Hippocampal formation (tissue), 2 donors: ENCODE measurements around the gene FBXO8.
A peak's percentile ranks its signal among the peaks of the same experiment; 100 is the strongest.
"Not testable (repeated sequence)": the region's sequence is repeated elsewhere in the genome, so short reads cannot be mapped to it uniquely, and the experiment has no call there.

ENCODE experiments used
- DNase-seq, 2 donors: peaks; one replicate each; lab custom pipeline; 2025; lab: John Stamatoyannopoulos, UW

Gene FBXO8, protein sequence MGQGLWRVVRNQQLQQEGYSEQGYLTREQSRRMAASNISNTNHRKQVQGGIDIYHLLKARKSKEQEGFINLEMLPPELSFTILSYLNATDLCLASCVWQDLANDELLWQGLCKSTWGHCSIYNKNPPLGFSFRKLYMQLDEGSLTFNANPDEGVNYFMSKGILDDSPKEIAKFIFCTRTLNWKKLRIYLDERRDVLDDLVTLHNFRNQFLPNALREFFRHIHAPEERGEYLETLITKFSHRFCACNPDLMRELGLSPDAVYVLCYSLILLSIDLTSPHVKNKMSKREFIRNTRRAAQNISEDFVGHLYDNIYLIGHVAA

DNA sequence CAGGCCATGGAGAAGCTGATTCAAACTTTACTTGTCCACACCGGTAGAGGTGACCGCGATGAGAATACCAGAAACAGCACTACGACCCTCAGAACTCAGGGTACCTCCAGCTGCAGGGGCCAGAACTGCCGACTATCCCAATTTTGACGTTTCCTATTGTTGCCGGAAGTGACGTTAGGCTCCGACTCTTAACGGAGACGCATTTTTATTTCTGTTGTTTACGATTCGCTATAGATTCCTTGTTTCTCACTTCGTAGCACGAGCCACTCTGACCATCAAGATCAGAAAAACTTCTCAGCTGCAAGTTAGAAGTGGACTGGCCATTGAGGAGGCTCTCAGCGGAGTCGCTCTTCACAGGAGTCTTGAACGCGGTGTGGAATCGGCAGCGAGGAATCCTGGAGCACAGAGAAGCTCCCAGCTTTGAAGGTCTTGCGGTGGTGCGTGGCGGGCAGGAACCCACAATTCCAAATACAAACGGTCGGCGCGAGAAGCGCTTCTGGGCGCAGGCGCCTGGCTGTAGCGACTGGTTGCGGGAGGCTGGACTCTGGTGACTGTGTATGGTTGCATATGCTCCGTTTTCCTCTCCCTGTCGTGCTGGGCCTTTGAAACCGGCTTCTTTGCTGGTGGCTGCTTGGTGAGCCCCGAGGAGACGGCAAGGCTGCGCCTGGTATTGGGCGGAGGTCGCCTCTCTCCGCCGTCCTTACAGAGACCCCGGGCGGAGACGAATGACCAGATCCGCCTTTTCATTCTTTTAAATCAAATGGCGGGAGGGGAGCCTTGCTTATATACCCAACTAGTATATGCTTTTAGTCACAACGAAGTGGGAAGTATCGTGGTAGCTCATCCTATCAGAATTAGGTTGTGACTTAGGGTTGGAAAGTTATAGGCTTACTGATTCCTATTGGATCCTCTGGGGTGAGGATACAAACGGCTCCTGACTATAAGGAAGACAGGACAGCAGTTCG lies at the start of gene FBXO8, which contains the start of gene CEP44:
Gene FBXO8 (minus strand): TSS at position 161 of the 965 bp plus-strand sequence. CDS start 20,575 bp downstream, outside the sequence.
Gene CEP44 (plus strand): TSS at position 405 of the 965 bp plus-strand sequence. CDS start 15,211 bp downstream, outside the sequence.
- peak; percentile 75 to 87 for DNase-seq

DNA sequence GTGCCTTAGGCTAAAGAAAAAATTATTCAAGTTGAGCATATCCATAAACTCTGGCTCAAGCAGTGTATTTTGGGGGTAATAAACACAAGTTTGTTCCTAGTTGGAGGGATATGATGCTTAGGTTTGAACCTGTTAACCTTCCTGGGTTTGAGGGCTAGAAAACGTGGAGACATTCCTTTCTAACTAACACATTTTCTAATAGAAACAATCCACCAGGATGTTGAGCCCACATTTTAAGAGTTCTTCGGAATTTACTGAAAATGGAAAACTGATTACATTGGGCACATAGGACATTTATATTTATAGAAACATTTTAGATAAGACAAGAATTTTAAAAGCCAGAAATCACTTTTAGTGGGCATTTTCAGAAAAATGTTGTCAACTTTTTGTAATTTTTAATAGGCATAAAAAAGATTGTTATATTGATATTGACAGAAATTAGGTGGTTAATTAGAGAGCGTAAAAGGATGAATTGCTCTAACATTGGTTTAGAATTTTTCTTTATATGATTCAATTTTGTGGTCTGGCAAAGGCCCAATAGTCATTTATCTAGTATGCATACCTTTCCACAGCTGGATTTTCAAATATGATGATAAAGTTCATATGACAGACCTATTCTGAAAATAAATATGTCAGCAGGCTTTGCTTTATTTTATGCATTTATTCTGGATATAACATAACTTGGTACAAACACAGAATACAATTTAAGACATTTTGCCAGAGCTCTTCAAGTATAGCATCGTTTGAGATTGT lies 49.5 kb upstream of the FBXO8 start:
- no peak for DNase-seq

GRCh38 chr4:174324725-174325124 lies 41.3 kb upstream of the FBXO8 start:
- DNase-seq: no peak

- no peak for DNase-seq
These were observed 40.8 kb upstream of the FBXO8 start for GRCh38 chr4:174324236-174324635.

GRCh38 chr4:174320494-174321199 lies 37.2 kb upstream of the FBXO8 start:
- DNase-seq: no peak

GRCh38 chr4:174318829-174319764 lies 35.6 kb upstream of the FBXO8 start:
- peak in 1 of 2 donors; percentile 29 for DNase-seq

DNA sequence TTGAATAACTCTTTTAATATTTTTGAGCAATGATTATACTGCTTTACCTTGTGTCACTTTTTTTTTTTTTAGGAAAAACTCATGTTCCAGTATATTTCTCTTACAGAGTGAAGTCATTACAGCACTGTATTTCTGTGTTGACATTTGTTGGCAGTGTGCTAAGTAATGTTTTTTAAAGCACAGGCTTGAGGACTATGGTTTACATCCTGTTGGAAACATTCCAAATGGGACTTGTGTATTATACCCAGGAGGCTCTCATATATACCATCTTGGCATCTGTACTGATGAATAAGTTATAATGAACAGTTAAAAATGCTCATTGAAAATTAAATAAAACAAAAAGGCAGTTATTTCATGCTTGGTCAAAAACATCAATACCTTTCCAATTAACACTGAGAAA lies 34.1 kb upstream of the FBXO8 start:
- DNase-seq: no peak

GRCh38 chr4:174316954-174317353 lies 33.5 kb upstream of the FBXO8 start:
- DNase-seq: no peak

- no peak for DNase-seq
These were observed 33.1 kb upstream of the FBXO8 start for GRCh38 chr4:174316546-174316945.

GRCh38 chr4:174314770-174315169 lies 31.3 kb upstream of the FBXO8 start:
- DNase-seq: no peak

GRCh38 chr4:174314274-174314673 lies 30.8 kb upstream of the FBXO8 start:
- no peak for DNase-seq

DNA sequence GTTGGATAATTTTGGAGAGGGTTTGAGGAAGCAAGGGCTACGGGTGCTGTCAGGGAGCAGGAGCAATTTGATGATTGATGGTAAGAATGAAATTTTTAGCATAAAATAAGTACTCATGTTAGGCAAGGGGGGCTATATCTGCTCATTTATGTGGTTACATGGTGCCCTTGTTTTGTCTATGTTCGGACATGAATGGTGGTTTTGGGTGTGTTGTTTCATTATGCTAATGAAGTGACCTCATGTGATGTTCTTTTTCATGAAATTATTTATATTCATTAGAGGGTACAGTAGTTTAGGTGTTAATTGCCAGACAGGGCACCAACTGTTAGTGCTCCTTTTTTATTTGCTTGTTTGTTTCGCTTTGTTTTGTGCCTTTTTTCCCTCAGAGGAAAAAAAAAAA lies 29.5 kb upstream of the FBXO8 start:
- DNase-seq: no peak

DNA sequence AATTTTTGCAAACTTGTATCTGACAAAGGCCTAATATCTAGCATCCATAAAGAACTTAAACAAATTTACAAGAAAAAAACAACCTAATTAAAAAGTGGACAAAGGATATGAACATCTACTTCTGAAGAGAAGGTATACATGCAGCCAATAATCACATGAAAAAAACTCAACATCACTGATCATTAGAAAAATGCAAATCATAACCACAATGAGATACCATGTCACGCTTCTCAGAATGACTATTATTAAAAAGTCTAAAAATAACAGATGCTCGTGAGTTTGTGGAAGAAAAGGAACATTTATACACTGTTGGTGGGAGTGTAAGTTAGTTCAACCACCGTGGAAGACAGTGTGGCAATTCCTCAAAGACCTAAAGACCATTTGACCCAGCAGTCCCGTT lies 24.2 kb upstream of the FBXO8 start:
- DNase-seq: no peak

GRCh38 chr4:174305961-174306360 lies 22.5 kb upstream of the FBXO8 start:
- DNase-seq: no peak

DNA sequence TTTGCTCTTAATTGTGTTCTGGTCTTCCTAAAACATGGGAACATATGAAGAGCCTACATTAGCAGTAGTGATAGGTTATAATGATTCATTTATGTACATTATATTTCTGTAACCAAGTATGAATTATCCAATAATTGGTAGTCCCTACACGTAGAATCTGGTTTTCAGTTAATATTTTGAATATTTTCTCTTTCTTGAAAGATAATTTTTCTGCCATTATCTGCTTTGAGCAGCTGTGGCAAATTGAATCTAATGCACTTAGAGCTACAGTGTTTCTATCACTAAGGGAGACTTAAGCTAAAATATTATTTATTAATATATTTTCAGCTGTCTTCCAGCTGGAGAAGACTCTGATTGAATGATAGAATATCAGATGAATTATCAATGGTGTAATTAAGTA lies 21.2 kb upstream of the FBXO8 start:
- no peak for DNase-seq

- no peak for DNase-seq
These were observed 20.2 kb upstream of the FBXO8 start for GRCh38 chr4:174303687-174304086.

- DNase-seq: not testable (repeated sequence)
These were observed 11.7 kb upstream of the FBXO8 start for GRCh38 chr4:174295142-174295541.

DNA sequence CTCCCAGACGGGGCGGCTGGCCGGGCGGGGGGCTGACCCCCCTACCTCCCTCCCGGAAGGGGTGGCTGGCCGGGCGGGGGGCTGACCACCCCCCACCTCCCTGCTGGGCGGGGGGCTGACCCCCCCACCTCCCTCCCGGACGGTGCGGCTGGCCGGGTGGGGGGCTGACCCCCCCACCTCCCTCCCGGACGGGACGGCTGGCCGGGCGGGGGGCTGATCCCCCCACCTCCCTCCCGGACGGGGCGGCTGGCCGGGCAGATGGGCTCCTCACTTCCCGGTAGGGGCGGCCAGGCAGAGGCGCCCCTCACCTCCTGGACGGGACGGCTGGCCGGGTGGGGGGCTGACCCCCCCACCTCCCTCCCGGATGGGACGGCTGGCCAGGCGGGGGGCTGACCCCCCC lies 11.2 kb upstream of the FBXO8 start:
- DNase-seq: not testable (repeated sequence)

GRCh38 chr4:174292473-174292872 lies 9.0 kb upstream of the FBXO8 start:
- DNase-seq: no peak

DNA sequence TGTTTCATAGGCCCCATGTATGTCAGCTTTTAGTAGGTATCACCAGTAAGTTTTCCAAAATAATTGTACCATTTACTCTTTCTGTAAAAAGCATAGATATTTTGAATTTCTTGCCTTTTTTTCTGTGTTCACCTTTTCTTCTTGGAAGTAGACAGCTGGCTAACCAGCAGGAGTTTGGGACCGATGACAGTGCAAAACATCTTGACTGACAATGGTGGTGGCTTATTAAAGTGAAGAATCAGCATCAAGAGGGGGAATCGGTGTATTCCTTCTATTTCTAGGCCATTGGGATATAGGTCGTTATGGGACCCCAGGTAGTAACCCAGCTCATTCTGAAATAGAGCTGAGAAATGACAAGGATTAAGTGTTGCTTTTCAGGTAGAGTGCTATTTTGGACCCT lies 3.4 kb upstream of the FBXO8 start:
- DNase-seq: no peak
